Activated naive CD8-positive, alpha-beta T cell treated with anti-CD3 and anti-CD28 coated beads for 36 hours (primary cell): ENCODE results near the gene ADAMTS10. TPM values are rescaled to one million over a fixed set of nuclear protein-coding genes. Genes with fewer than 3 reads are reported as not detected.
"Not testable (repeated sequence)": the region's sequence is repeated elsewhere in the genome, so short reads cannot be mapped to it uniquely, and the experiment has no call there.

Experiments used
- DNase-seq: peaks from one replicate; pipeline ENCODE4 v3.0.0; 2021
- H3K27ac Mint-ChIP-seq: one replicate; pipeline ENCODE4 v1.8.0; 2022; ENCODE audit warnings: mild to moderate bottlenecking, moderate library complexity, mixed read lengths
- H3K27me3 Mint-ChIP-seq: one replicate; pipeline ENCODE4 v1.8.0; 2022; ENCODE audit warnings: mild to moderate bottlenecking, mixed read lengths
- H3K36me3 Mint-ChIP-seq: one replicate; pipeline ENCODE4 v1.8.0; 2021; ENCODE audit warnings: mild to moderate bottlenecking, mixed read lengths
- H3K4me1 Mint-ChIP-seq: one replicate; pipeline ENCODE4 v1.8.0; 2021; ENCODE audit warnings: mixed read lengths
- H3K4me3 Mint-ChIP-seq: one replicate; pipeline ENCODE4 v1.8.0; 2022; ENCODE audit warnings: mild to moderate bottlenecking, moderate library complexity, mixed read lengths
- H3K9me3 Mint-ChIP-seq: one replicate; pipeline ENCODE4 v1.8.0; 2022; ENCODE audit warnings: mixed read lengths
- total RNA-seq, 2 experiments: library from RNA; stranded (reverse); gene quantifications; one replicate each; pipeline ENCODE4 v1.2.3, GENCODE V29; 2021

Gene ADAMTS10
- total RNA-seq, 2 experiments from 2014 or later = 3.7 to 4.1 TPM

DNA sequence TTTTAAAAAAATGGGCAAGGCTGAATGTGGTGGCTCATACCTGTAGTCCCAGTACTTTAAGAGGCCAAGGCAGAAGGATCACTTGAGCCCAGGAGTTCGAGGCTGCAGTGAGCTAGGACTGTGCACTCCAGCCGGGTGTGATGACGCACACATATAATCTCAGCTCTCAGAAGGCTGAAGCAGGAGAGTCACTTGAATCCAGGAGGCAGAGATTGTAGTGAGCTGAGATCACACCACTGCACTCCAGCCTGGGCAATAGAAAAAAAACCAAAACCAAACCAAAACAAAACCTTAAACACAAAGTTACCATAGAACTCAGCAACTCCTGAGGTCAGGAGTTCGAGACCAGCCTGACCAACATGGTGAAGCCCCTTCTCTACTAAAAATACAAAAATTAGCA, 26.6 kb upstream of the ADAMTS10 start:
- not testable (repeated sequence) for H3K36me3 Mint-ChIP-seq, H3K9me3 Mint-ChIP-seq, H3K27ac Mint-ChIP-seq, H3K4me1 Mint-ChIP-seq, DNase-seq, H3K4me3 Mint-ChIP-seq
- peaks cover 23% of the 10 kb centered on the region for H3K27me3 Mint-ChIP-seq

DNA sequence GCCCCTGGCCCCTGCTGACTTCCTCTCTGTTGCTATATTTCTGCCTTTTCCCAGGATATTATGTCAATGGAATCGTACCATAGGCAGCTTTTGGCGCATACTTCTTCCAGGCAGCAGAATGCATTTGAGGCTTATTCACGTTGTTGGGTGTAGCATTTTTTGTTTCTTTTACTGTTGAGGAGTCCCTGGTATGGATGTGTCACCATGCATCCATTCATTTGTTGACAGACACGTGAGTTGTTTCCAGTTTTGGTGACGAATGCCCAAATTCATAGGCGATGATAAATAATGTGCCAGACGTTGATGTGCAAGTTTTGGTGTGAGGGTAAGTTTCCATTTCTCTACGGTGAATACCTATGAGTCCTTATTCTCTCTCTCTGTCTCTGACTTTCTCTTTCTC, 24.9 kb upstream of the ADAMTS10 start:
- DNase-seq = no peak
- Mint-ChIP-seq H3K27ac (no peak overlapping the region), H3K4me1 (peaks cover 9% of the 10 kb centered on the region), H3K27me3 (peaks cover 16% of the 10 kb centered on the region), H3K4me3 (no peak overlapping the region), H3K9me3 (no peaks in the 10 kb centered on the region), H3K36me3 (no peaks in the 10 kb centered on the region)

DNA sequence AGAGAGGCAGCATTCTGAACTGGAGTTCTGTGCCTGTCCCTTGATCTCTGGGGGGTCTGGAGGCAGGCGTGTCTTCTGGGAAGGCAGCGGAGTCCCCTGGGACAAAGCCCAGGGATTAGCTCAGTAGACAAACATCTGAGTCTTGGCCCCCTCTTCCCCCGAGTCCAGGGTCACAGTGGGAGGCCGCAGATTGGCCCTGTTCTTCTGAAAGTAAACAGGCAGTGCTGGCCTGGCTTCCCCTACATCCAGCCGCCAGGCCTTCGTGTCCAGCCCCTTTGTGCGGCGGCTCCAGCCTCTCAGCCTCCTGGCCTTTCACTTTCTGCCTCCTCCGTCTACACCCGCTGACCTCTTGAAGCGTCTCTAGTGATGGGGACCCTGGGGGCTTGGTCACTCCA, 20.9 kb upstream of the ADAMTS10 start:
- no peak overlapping the region for H3K27ac Mint-ChIP-seq
- H3K4me1 Mint-ChIP-seq = peaks cover 2% of the 10 kb centered on the region
- no peaks in the 10 kb centered on the region for H3K27me3 Mint-ChIP-seq
- no peak overlapping the region for H3K4me3 Mint-ChIP-seq
- no peaks in the 10 kb centered on the region for H3K36me3 Mint-ChIP-seq
- no peak for DNase-seq
- no peaks in the 10 kb centered on the region for H3K9me3 Mint-ChIP-seq

DNA sequence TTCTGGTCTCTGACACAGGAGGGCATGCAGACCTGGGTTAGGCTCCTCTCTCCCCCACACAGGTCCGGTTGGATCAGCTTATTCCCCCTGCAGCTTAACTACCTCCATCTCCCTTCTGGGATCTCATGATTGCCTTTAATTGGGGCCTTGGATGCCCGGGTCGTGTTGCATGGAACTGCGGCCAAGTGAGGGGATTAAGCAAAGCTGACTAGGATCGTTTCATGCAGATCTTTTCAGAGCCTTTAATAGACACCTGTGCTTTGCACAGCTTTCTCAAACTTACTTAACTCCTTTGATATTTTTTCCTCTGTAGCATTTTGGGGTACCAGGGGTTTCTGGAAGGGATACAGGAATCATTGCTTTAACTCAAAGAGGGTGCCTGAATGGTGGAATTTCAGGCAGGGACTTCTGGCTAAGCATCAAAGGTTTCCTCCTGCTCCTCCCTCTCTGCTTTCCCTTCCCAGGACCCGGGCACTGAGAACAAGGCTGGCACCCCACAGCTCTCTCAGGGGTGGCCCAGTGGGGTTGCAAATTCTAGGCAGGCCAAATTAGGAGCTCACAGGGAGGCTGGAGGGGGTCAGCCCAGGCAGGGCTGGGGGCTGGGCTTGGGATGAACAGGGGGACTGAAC, 20.4 kb upstream of the ADAMTS10 start:
- DNase-seq = no peak
- no peak overlapping the region for H3K27ac Mint-ChIP-seq
- H3K36me3 Mint-ChIP-seq = no peaks in the 10 kb centered on the region
- no peaks in the 10 kb centered on the region for H3K27me3 Mint-ChIP-seq
- no peaks in the 10 kb centered on the region for H3K9me3 Mint-ChIP-seq
- peaks cover 2% of the 10 kb centered on the region for H3K4me1 Mint-ChIP-seq
- no peak overlapping the region for H3K4me3 Mint-ChIP-seq

DNA sequence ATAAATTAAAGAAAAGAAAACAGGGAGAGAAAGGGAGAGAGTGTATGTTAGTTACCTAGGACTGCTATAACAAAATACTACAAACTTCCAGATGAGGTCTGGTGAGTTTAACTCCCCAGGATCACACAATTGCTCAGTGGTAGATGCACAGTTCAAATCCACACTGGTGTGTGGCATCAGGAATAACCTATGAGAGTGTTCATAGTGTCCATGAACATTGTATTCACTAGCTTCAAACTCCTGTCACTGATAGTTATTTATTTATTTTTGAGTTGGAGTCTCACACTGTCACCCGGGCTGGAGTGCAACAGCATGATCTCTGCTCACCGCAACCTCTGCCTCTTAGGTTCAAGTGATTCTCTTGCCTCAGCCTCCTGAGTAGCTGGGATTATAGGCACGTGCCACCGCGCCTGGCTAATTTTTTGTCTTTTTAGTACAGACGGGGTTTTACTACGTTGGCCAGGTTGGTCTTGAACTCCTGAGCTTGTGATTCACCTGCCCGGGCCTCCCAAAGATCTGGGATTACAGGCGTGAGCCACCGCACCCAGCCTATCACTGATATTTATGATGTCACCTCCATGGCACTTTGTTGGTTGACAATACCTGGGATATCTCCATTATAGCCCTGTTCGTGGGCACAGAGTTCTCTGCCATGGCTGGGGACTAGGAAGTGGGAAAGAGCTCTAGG, 19.6 kb upstream of the ADAMTS10 start, which contains the start of gene NFILZ:
TSS of gene NFILZ (plus strand) at position 638 of the 688 bp plus-strand sequence. CDS start 46,133 bp downstream, outside the sequence.
- H3K4me3 Mint-ChIP-seq = no peak within 1 kb of the TSS
- no peaks in the 10 kb centered on the region for H3K9me3 Mint-ChIP-seq
- no peaks in the 10 kb centered on the region for H3K27me3 Mint-ChIP-seq
- DNase-seq = no peak
- H3K27ac Mint-ChIP-seq = no peak within 1 kb of the TSS
- H3K4me1 Mint-ChIP-seq = peaks cover 2% of the 10 kb centered on the region
- H3K36me3 Mint-ChIP-seq = no peaks in the 10 kb centered on the region

DNA sequence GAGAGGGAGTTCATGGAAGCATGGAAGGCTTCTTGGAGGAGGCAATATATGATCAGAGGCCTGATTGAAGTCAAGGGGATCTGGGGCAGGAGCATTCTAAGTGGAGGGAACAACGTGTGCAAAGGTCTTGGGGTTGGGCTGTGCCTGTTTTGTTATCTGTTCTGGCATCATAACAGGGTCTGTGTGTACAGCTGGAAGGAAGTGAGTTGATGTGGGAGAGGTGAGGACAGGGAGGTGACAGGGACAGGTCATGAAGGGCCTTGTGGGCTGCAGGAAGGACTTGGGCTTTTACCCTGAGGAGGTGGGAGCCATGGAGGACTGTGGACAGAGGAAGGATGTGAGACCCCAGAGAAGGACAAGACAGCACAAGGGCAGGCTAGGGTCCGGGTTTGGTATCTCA, 18.7 kb upstream of the ADAMTS10 start:
- no peak for DNase-seq
- no peaks in the 10 kb centered on the region for H3K9me3 Mint-ChIP-seq
- H3K36me3 Mint-ChIP-seq = no peaks in the 10 kb centered on the region
- peaks cover 2% of the 10 kb centered on the region for H3K4me1 Mint-ChIP-seq
- H3K27ac Mint-ChIP-seq = no peak overlapping the region
- H3K4me3 Mint-ChIP-seq = no peak overlapping the region
- H3K27me3 Mint-ChIP-seq = no peaks in the 10 kb centered on the region

DNA sequence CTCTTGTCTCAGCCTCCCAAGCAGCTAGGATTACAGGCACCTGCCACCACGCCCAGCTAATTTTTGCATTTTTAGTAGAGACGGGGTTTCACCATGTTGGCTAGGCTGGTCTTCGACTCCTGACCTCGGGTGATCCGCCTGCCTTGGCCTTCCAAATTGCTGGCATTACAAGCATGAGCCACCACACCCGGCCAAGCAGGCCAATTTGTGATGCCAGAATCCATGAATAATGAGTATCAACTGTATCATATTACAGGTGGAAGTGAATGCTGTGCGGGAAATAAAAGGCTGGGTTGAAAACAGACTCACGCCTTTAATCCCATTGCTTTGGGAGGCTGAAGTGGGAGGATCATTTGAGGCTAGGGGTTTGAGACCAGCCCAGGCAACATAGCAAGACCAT, 16.3 kb upstream of the ADAMTS10 start:
- no peak for DNase-seq

DNA sequence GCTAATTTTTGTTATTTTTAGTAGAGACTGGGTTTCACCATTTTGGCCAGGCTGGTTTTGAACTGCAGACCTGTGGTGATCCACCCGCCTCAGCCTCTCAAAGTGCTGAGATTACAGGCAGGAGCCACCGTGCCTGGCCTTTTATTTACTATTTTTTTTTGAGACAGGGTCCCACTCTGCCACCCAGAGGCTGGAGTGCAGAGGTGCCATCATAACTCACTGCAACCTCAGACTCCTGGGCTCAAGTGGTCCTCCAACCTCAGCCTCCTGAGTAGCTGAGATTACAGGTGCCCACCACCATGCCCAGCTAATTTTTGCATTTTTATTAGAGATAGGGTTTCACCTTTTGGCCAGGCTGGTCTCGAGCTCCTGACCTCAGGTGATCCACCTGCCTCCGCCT, 12.4 kb upstream of the ADAMTS10 start:
- H3K4me3 Mint-ChIP-seq, H3K4me1 Mint-ChIP-seq, DNase-seq, H3K36me3 Mint-ChIP-seq, H3K27ac Mint-ChIP-seq, H3K27me3 Mint-ChIP-seq, H3K9me3 Mint-ChIP-seq: not testable (repeated sequence)

More for the DNA sequence above, 16.3 kb upstream of the ADAMTS10 start:
- Mint-ChIP-seq H3K4me3 (no peak overlapping the region), H3K27me3 (no peaks in the 10 kb centered on the region), H3K36me3 (no peaks in the 10 kb centered on the region), H3K27ac (no peak overlapping the region), H3K9me3 (no peaks in the 10 kb centered on the region), H3K4me1 (no peaks in the 10 kb centered on the region)

DNA sequence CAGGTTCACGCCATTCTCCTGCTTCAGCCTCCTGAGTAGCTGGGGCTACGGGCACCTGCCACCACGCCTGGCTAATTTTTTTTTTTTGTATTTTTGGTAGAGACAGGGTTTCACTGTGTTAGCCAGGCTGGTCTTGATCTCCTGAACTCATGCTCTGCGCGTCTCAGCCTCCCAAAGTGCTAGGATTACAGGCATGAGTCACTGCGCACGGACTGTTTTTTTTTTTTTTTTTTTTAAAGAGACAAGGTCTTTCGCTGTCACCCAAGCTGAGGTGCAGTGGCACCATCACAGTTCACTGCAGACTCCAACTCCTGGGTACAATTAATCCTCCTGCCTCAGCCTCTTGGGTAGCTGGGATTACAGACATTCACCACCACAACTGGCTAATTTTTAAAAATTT, 8.2 kb upstream of the ADAMTS10 start:
- H3K27me3 Mint-ChIP-seq = no peaks in the 10 kb centered on the region
- no peak for DNase-seq
- H3K36me3 Mint-ChIP-seq = no peaks in the 10 kb centered on the region
- peaks cover 9% of the 10 kb centered on the region for H3K4me1 Mint-ChIP-seq
- no peaks in the 10 kb centered on the region for H3K9me3 Mint-ChIP-seq
- no peak overlapping the region for H3K27ac Mint-ChIP-seq
- no peak overlapping the region for H3K4me3 Mint-ChIP-seq

DNA sequence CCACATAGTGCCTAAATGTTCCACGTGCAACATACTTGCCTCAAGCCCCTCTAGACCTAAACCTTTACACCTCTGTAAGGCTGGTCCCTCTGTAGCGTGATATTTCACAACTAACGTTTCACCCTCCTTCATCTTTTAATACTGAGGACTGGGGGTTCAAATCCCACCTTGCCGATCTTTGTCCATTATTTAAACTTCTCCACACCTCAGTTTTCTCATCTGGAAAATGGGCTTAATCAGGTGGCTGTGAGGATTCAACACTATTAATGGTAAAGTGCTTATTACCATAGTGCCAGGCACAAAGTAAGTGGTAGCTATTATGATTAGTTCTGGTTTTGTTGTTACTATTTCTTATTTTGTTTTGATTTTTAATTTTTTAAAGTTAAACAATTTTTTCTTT, 7.5 kb upstream of the ADAMTS10 start:
- Mint-ChIP-seq H3K27ac (no peak overlapping the region), H3K4me1 (peaks cover 9% of the 10 kb centered on the region), H3K36me3 (no peaks in the 10 kb centered on the region)

DNA sequence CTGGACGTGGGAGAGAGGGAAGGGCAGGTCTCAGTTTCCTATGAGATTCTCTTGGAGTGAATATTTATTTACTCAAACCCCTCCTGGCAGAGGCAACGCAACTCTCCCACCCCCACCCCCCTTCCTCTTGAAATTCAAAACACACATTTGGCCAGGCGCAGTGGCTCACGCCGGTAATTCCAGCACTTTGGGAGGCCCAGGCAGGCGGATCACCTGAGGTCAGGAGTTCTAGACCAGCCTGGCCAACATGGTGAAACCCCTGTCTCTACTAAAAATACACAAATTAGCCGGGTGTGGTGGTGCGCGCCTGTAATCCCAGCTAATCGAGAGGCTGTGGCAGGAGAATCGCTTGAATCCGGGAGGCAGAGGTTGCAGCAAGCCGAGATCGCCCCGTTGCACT, 6.8 kb upstream of the ADAMTS10 start:
- not testable (repeated sequence) for H3K36me3 Mint-ChIP-seq, H3K27ac Mint-ChIP-seq, H3K4me3 Mint-ChIP-seq

More for the DNA sequence above, 7.5 kb upstream of the ADAMTS10 start:
- H3K9me3 Mint-ChIP-seq = no peaks in the 10 kb centered on the region
- H3K27me3 Mint-ChIP-seq = no peaks in the 10 kb centered on the region
- no peak overlapping the region for H3K4me3 Mint-ChIP-seq
- DNase-seq = no peak

DNA sequence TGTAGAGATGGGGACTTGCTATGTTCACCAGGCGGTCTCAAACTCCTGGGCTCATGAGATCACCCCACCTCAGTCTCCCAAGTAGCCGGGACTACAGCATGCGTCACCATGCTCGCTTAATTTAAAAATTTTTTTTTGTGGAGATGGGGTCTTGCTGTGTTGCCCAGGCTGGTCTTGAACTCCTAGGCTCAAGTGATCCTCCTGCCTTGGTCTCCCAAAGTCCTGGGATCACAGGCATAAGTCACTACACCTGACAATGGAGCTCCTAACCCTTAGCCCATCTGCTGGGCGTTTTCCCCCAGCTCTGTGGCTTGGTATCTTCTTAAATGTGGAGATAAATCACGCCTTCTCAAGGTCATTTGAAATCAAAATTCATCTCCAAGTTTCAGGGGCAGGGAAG, 6.3 kb upstream of the ADAMTS10 start:
- H3K9me3 Mint-ChIP-seq = no peaks in the 10 kb centered on the region
- H3K36me3 Mint-ChIP-seq = no peaks in the 10 kb centered on the region
- H3K27me3 Mint-ChIP-seq = no peaks in the 10 kb centered on the region
- no peak for DNase-seq
- peaks cover 17% of the 10 kb centered on the region for H3K4me1 Mint-ChIP-seq
- H3K4me3 Mint-ChIP-seq = no peak overlapping the region
- H3K27ac Mint-ChIP-seq = no peak overlapping the region

More for the DNA sequence above, 6.8 kb upstream of the ADAMTS10 start:
- peaks cover 13% of the 10 kb centered on the region for H3K4me1 Mint-ChIP-seq
- not testable (repeated sequence) for DNase-seq, H3K27me3 Mint-ChIP-seq, H3K9me3 Mint-ChIP-seq

DNA sequence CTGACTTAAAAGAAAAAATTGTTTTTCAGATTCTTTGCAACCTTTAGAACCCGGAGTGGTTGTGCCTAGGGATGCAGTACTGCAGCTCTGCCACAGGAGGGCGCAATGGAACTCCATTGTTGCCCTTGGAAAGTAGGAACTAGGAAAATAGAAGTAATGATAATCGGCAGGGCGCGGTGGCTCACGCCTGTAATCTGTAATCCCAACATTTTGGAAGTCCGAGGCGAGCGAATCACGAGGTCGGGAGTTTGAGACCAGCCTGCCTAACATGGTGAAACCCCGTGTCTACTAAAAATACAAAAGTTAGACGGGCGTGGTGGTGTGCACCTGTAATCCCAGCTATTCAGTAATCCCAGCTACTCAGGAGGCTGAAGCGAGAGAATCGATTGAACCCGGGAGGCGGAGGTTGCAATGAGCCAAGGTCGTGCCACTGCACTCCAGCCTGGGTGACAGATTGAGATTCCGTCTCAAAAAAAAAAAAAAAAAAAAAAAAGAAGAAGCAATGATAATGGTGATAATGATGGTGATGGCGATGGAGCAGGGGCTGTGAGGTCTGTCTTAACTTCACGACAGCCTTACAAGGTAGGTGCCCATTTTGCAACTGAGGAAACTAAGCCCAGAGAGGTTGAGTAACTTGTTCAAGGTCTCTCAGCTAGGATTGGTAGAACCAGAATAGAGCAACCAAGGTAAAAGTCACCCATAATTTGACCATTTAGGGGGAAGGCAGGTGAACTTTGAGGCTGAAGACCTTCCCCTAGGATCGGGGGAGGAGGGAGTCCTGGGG, 5.5 kb upstream of the ADAMTS10 start:
- H3K27me3 Mint-ChIP-seq = no peaks in the 10 kb centered on the region
- no peaks in the 10 kb centered on the region for H3K36me3 Mint-ChIP-seq
- no peaks in the 10 kb centered on the region for H3K9me3 Mint-ChIP-seq
- no peak overlapping the region for H3K27ac Mint-ChIP-seq
- DNase-seq = peak; percentile 57
- no peak overlapping the region for H3K4me3 Mint-ChIP-seq
- peaks cover 18% of the 10 kb centered on the region for H3K4me1 Mint-ChIP-seq

DNA sequence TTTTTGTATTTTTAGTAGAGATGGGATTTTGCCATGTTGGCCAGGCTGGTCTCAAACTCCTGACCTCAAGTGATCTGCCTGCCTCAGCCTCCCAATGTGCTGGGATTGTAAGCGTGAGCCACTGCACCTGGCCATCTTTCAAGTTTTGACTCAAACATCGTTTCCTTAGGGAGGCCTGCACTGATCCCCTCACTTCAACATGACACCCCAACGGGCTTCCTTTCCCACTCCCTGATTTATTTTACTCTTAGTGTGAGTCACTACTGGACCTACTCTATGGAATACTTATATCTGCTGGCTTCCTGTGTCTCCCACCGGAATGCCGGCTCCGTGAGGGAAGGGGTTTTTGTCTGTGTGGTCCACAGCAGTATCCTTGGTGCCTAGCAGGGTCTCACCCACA, 4.5 kb upstream of the ADAMTS10 start:
- no peak for DNase-seq
- H3K9me3 Mint-ChIP-seq = no peaks in the 10 kb centered on the region
- no peak overlapping the region for H3K27ac Mint-ChIP-seq
- H3K36me3 Mint-ChIP-seq = no peaks in the 10 kb centered on the region
- H3K4me3 Mint-ChIP-seq = no peak overlapping the region
- no peaks in the 10 kb centered on the region for H3K27me3 Mint-ChIP-seq
- H3K4me1 Mint-ChIP-seq = peaks cover 21% of the 10 kb centered on the region

DNA sequence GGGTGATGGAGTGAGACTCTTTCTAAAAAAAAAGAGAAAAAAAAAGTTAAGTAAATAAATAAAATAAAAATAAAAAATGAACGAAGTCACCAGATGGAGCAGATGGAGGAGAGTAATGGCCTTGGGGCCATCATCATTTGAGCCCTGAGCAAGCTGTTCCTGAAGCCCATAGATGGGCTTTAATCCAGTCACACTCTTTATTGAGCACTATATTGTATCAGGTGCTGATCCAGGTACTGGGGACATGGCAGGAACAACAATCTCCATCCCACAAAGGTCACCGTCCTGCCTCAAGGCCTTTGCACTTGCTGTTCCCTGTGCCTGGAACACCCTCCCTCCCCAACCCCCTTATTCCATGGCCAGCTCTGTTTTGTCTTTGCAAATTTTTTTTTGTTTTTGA, 3.9 kb upstream of the ADAMTS10 start:
- H3K4me3 Mint-ChIP-seq = no peak overlapping the region
- no peak overlapping the region for H3K27ac Mint-ChIP-seq
- H3K36me3 Mint-ChIP-seq = no peaks in the 10 kb centered on the region
- H3K27me3 Mint-ChIP-seq = no peaks in the 10 kb centered on the region
- no peak for DNase-seq
- no peaks in the 10 kb centered on the region for H3K9me3 Mint-ChIP-seq
- peaks cover 26% of the 10 kb centered on the region for H3K4me1 Mint-ChIP-seq
